Measurements from ENCODE around the gene LURAP1L. TPM values are rescaled to one million over a fixed set of nuclear protein-coding genes. Genes with fewer than 3 reads are reported as not detected.

The LURAP1L gene
- total RNA-seq, 2 experiments from 2014 or later, result not detected

- H3K36me3 ChIP-seq (ENCODE audit: insufficient read depth, low read length), result no peaks in the 10 kb centered on the region
- H3K27ac ChIP-seq (ENCODE audit: low read depth, low read length, poor library complexity, severe bottlenecking), result no peak overlapping the region
- DNase-seq (ENCODE audit: low spot score), result no peak
- no peaks in the 10 kb centered on the region for H3K9me2 ChIP-seq (ENCODE audit: insufficient read depth, low read length)
- CTCF ChIA-PET (ENCODE audit: unreplicated experiment), result no interaction called here
- POLR2A ChIA-PET, result no interaction called here
- no peak overlapping the region for H3K4me3 ChIP-seq (ENCODE audit: low read depth, low read length, poor library complexity, severe bottlenecking)
- no peak overlapping the region for H2AFZ ChIP-seq (ENCODE audit: low read length)
- no peaks in the 10 kb centered on the region for H3K4me1 ChIP-seq (ENCODE audit: insufficient read depth, low read length, poor library complexity, severe bottlenecking)
- H3K4me2 ChIP-seq (ENCODE audit: low read length), result no peak overlapping the region
- H3K79me2 ChIP-seq (ENCODE audit: insufficient read depth, low read depth, low read length), result no peaks in the 10 kb centered on the region
- no peaks in the 10 kb centered on the region for H4K20me1 ChIP-seq (ENCODE audit: insufficient read depth, low read length)
- intact Hi-C loops (cut with micrococcal nuclease; ENCODE audit: unreplicated experiment), result no loop called here
- TF ChIP-seq CTCF (conservative IDR thresholded peaks at IDR 0.05; ENCODE audit: low read length) (no peak), EZH2phosphoT487 (IDR thresholded peaks at IDR 0.05; ENCODE audit: borderline replicate concordance, low read depth, low read length) (no peak)
- BruUV-seq (replicated peaks), result no TSS peak
- no peaks in the 10 kb centered on the region for H3K9me3 ChIP-seq (ENCODE audit: low read length)
These were observed 78.2 kb downstream of the LURAP1L start for GRCh38 chr9:12853051-12853450.

- no TSS peak for BruUV-seq (replicated peaks)
- TF ChIP-seq EZH2phosphoT487 (IDR thresholded peaks at IDR 0.05; ENCODE audit: borderline replicate concordance, low read depth, low read length) (no peak), CTCF (conservative IDR thresholded peaks at IDR 0.05; ENCODE audit: low read length) (no peak)
- intact Hi-C loops (cut with micrococcal nuclease; ENCODE audit: unreplicated experiment), result no loop called here
These were observed 79.4 kb downstream of the LURAP1L start for GRCh38 chr9:12854221-12854620.

GRCh38 chr9:12855066-12855465 lies 80.2 kb downstream of the LURAP1L start:
- H3K4me1 ChIP-seq (ENCODE audit: insufficient read depth, low read length, poor library complexity, severe bottlenecking), result no peaks in the 10 kb centered on the region
- no peaks in the 10 kb centered on the region for H4K20me1 ChIP-seq (ENCODE audit: insufficient read depth, low read length)
- ChIA-PET POLR2A (no interaction called here), CTCF (ENCODE audit: unreplicated experiment) (no interaction called here)
- H3K9me2 ChIP-seq (ENCODE audit: insufficient read depth, low read length), result no peaks in the 10 kb centered on the region
- H2AFZ ChIP-seq (ENCODE audit: low read length), result no peak overlapping the region
- H3K36me3 ChIP-seq (ENCODE audit: insufficient read depth, low read length), result no peaks in the 10 kb centered on the region
- no TSS peak for BruUV-seq (replicated peaks)
- H3K9me3 ChIP-seq (ENCODE audit: low read length), result no peaks in the 10 kb centered on the region
- no peak overlapping the region for H3K4me2 ChIP-seq (ENCODE audit: low read length)
- no peak overlapping the region for H3K27ac ChIP-seq (ENCODE audit: low read depth, low read length, poor library complexity, severe bottlenecking)
- H3K4me3 ChIP-seq (ENCODE audit: low read depth, low read length, poor library complexity, severe bottlenecking), result no peak overlapping the region
- TF ChIP-seq EZH2phosphoT487 (IDR thresholded peaks at IDR 0.05; ENCODE audit: borderline replicate concordance, low read depth, low read length), result no peak
- TF ChIP-seq CTCF (conservative IDR thresholded peaks at IDR 0.05; ENCODE audit: low read length), result no peak
- intact Hi-C loops (cut with micrococcal nuclease; ENCODE audit: unreplicated experiment), result no loop called here
- DNase-seq (ENCODE audit: low spot score), result no peak
- no peaks in the 10 kb centered on the region for H3K79me2 ChIP-seq (ENCODE audit: insufficient read depth, low read depth, low read length)

More at GRCh38 chr9:12854221-12854620, 79.4 kb downstream of the LURAP1L start:
- DNase-seq (ENCODE audit: low spot score), result no peak
- Histone ChIP-seq H3K4me3 (ENCODE audit: low read depth, low read length, poor library complexity, severe bottlenecking) (no peak overlapping the region), H3K36me3 (ENCODE audit: insufficient read depth, low read length) (no peaks in the 10 kb centered on the region), H3K27ac (ENCODE audit: low read depth, low read length, poor library complexity, severe bottlenecking) (no peak overlapping the region), H3K79me2 (ENCODE audit: insufficient read depth, low read depth, low read length) (no peaks in the 10 kb centered on the region), H4K20me1 (ENCODE audit: insufficient read depth, low read length) (no peaks in the 10 kb centered on the region), H2AFZ (ENCODE audit: low read length) (no peak overlapping the region), H3K4me2 (ENCODE audit: low read length) (no peak overlapping the region), H3K9me3 (ENCODE audit: low read length) (no peaks in the 10 kb centered on the region), H3K4me1 (ENCODE audit: insufficient read depth, low read length, poor library complexity, severe bottlenecking) (no peaks in the 10 kb centered on the region), H3K9me2 (ENCODE audit: insufficient read depth, low read length) (no peaks in the 10 kb centered on the region)
- ChIA-PET CTCF (ENCODE audit: unreplicated experiment) (no interaction called here), POLR2A (no interaction called here)

All from OCI-LY7 (cell line).